Neural progenitor cell (in vitro differentiated cells): ENCODE measurements around the gene TMEM254.

Experiments
- CTCF ChIP-seq: fragments of 200-600 bp; sonication (generic); IDR thresholded peaks from 2 replicates; pipeline ENCODE4 v1.5.1; 2017; ENCODE audit warnings: antibody characterized with exemption, mild to moderate bottlenecking
- EZH2 ChIP-seq: fragments of 200-600 bp; sonication (generic); IDR thresholded peaks from 2 replicates; pipeline ENCODE4 v1.6.1; 2017; ENCODE audit warnings: antibody characterized with exemption, mild to moderate bottlenecking, moderate library complexity
- EZH2phosphoT487 ChIP-seq: fragments of 200-600 bp; sonication (generic); IDR thresholded peaks from 2 replicates; pipeline ENCODE4 v1.6.1; 2017; ENCODE audit warnings: antibody characterized with exemption

GRCh38 chr10:80055760-80056159, 22.7 kb upstream of the TMEM254 start:
- TF ChIP-seq CTCF (no peak), EZH2 (no peak), EZH2phosphoT487 (no peak)
